H1 (cell line): ENCODE results near the gene XPNPEP1.

Experiments
- CBX8 ChIP-seq: fragments of 300-800, 300-1000 bp; sonication (generic); IDR thresholded peaks from 2 replicates; pipeline ENCODE4 v1.7.1; 2016; ENCODE audit warnings: low read depth, low read length, borderline replicate concordance
- CTCF ChIP-seq, 3 experiments: IDR thresholded peaks; 1 replicate in 2 of 3; 2 replicates in 1 of 3; pipeline versions ENCODE4 v1.5.1 to v1.6.1; 2011; ENCODE audit warnings: low read length in 3 of 3, mild to moderate bottlenecking in 3 of 3, inconsistent platforms in 2 of 3, low read depth in 1 of 3, moderate library complexity in 1 of 3; ENCODE audit not compliant: insufficient read depth in 1 of 3; ENCODE audit errors: control extremely low read depth in 1 of 3
- EP300 ChIP-seq, 2 experiments: IDR thresholded peaks; 1 replicate in 1 of 2; 2 replicates in 1 of 2; pipeline ENCODE4 v1.6.1; 2011 to 2012; ENCODE audit warnings: low read depth in 2 of 2, low read length in 2 of 2, mild to moderate bottlenecking in 2 of 2, borderline replicate concordance in 1 of 2, inconsistent platforms in 1 of 2, moderate library complexity in 1 of 2
- EZH2 ChIP-seq: fragments of 200-600 bp; sonication (generic); IDR thresholded peaks from 2 replicates; pipeline ENCODE4 v1.7.1; 2012; ENCODE audit warnings: low read depth, mild to moderate bottlenecking, moderate library complexity, low read length, inconsistent platforms; ENCODE audit not compliant: severe bottlenecking
- JUND ChIP-seq: IDR thresholded peaks from 2 replicates; pipeline ENCODE4 v1.6.1; 2011; ENCODE audit warnings: mild to moderate bottlenecking, improper control_type of control experiment, low read length
- POLR2A ChIP-seq, 2 experiments: IDR thresholded peaks; 1 replicate in 1 of 2; 2 replicates in 1 of 2; pipeline ENCODE4 v1.6.1; 2011; ENCODE audit warnings: low read depth in 2 of 2, low read length in 2 of 2, mild to moderate bottlenecking in 2 of 2; ENCODE audit errors: control extremely low read depth in 1 of 2
- POLR2AphosphoS5 ChIP-seq: IDR thresholded peaks from 2 replicates; pipeline ENCODE4 v1.6.1; 2011; ENCODE audit warnings: low read depth, low read length
- RBBP5 ChIP-seq: IDR thresholded peaks from 2 replicates; pipeline ENCODE4 v1.7.1; 2012; ENCODE audit warnings: low read depth, mild to moderate bottlenecking, inconsistent platforms, low read length, moderate library complexity, borderline replicate concordance
- SIX5 ChIP-seq: IDR thresholded peaks from 2 replicates; pipeline ENCODE4 v1.6.1; 2011; ENCODE audit warnings: mild to moderate bottlenecking, low read depth, low read length
- TCF12 ChIP-seq: IDR thresholded peaks from 2 replicates; pipeline ENCODE4 v1.6.1; 2011; ENCODE audit warnings: low read depth, mild to moderate bottlenecking, low read length
- TF ChIP-seq, protein P1 (sequence below): IDR thresholded peaks from 2 replicates; pipeline ENCODE4 v1.6.1; 2012; ENCODE audit warnings: inconsistent platforms
- TF ChIP-seq, protein P2 (sequence below): IDR thresholded peaks from 2 replicates; pipeline ENCODE4 v1.6.1; 2011; ENCODE audit warnings: low read depth, mild to moderate bottlenecking, low read length; ENCODE audit not compliant: insufficient read depth

GRCh38 chr10:109877546-109877945 lies 45.8 kb downstream of the XPNPEP1 start:
- TF ChIP-seq EZH2, result no peak
- no peak for TF ChIP-seq RBBP5
- no peak for TF ChIP-seq POLR2A (IDR thresholded peaks at IDR 0.05; ENCODE audit: control extremely low read depth in 1 of 2, low read depth in 2 of 2, low read length in 2 of 2)
- TF ChIP-seq TCF12, result no peak
- TF ChIP-seq CTCF (IDR thresholded peaks at IDR 0.05; ENCODE audit: control extremely low read depth in 1 of 3, insufficient read depth in 1 of 3, low read depth in 1 of 3, low read length in 3 of 3), result no peak
- TF ChIP-seq EP300 (IDR thresholded peaks at IDR 0.05; ENCODE audit: borderline replicate concordance in 1 of 2, low read depth in 2 of 2, low read length in 2 of 2), result no peak
- TF ChIP-seq, protein P1, sequence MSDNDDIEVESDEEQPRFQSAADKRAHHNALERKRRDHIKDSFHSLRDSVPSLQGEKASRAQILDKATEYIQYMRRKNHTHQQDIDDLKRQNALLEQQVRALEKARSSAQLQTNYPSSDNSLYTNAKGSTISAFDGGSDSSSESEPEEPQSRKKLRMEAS, result no peak
- TF ChIP-seq JUND, result no peak
- TF ChIP-seq SIX5, result no peak
- no peak for TF ChIP-seq POLR2AphosphoS5
- no peak for TF ChIP-seq CBX8
- TF ChIP-seq, protein P2, sequence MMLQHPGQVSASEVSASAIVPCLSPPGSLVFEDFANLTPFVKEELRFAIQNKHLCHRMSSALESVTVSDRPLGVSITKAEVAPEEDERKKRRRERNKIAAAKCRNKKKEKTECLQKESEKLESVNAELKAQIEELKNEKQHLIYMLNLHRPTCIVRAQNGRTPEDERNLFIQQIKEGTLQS, result no peak
